Brain pericyte (primary cell): ENCODE data around the gene ACSS1.
"Not testable (repeated sequence)": the region's sequence is repeated elsewhere in the genome, so short reads cannot be mapped to it uniquely, and the experiment has no call there.

ENCODE experiments used
- DNase-seq: peaks from one replicate; pipeline ENCODE4 v3.0.0-alpha.2; 2012; ENCODE audit warnings: low read depth, low spot score

ACSS1 gene

GRCh38 chr20:25011261-25011660 is 46.7 kb downstream of the ACSS1 start:
- no peak for DNase-seq

GRCh38 chr20:25009218-25010145 is 48.5 kb downstream of the ACSS1 start:
- DNase-seq: no peak

- DNase-seq: no peak
Measured at GRCh38 chr20:25008388-25009217, 49.3 kb downstream of the ACSS1 start.

- DNase-seq: no peak
Measured at GRCh38 chr20:25007491-25008305, 50.2 kb downstream of the ACSS1 start.

GRCh38 chr20:25006431-25007167 is 51.3 kb downstream of the ACSS1 start:
- no peak for DNase-seq

GRCh38 chr20:25005661-25006060 is 52.3 kb downstream of the ACSS1 start:
- no peak for DNase-seq

GRCh38 chr20:25005220-25005619 is 52.7 kb downstream of the ACSS1 start:
- no peak for DNase-seq

- DNase-seq: no peak
Measured at GRCh38 chr20:25003002-25003401, 54.9 kb downstream of the ACSS1 start.

- not testable (repeated sequence) for DNase-seq
Measured at GRCh38 chr20:25001323-25001722, 56.6 kb downstream of the ACSS1 start.

- DNase-seq: no peak
Measured at GRCh38 chr20:25000268-25000801, 57.6 kb downstream of the ACSS1 start.

GRCh38 chr20:24999568-24999967 is 58.4 kb downstream of the ACSS1 start:
- no peak for DNase-seq

GRCh38 chr20:24998631-24999445 is 59.1 kb downstream of the ACSS1 start:
- DNase-seq: no peak

GRCh38 chr20:24998121-24998520 is 59.8 kb downstream of the ACSS1 start:
- no peak for DNase-seq

GRCh38 chr20:24996449-24997377 is 61.2 kb downstream of the ACSS1 start:
- no peak for DNase-seq

GRCh38 chr20:24995741-24996448 is 62.0 kb downstream of the ACSS1 start:
- peak; percentile 38 for DNase-seq

GRCh38 chr20:24994470-24995368 is 63.2 kb downstream of the ACSS1 start:
- peak; percentile 31 for DNase-seq

- no peak for DNase-seq
Measured at GRCh38 chr20:24994186-24994465, 63.8 kb downstream of the ACSS1 start.
